Measurements from ENCODE around the gene RPS4Y1. TPM values are rescaled to one million over a fixed set of nuclear protein-coding genes. Genes with fewer than 3 reads are reported as not detected.

RPS4Y1 gene
- polyA plus RNA-seq, 1 donor (not counting 4 experiments of a cell fraction or from before 2014, with no cell fraction given) = not detected

DNA sequence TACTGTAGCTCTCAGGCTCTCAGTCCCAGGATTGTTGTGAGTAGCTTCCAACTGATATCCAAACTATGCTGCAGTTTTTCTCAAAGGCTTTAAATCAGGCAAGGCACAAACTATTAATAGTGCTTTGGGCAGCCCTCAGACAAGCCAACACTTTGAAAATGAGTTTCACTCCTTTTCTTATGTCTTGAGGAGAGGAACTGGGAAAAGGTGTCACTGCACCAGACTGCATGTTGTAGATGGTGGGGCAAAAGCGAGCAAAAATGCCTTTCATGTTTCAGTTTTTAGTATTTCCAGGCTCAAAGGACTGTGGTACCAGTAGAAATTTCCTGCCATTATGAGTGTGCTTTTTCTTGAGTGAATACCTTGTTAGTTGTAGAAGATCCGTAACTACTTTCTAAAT lies 54.6 kb downstream of the RPS4Y1 start:
- H3K9me1 ChIP-seq (ENCODE audit: control insufficient read depth, extremely low read depth, insufficient read depth, low read length) = no peaks in the 10 kb centered on the region
- H3K36me3 ChIP-seq (ENCODE audit: control insufficient read depth in 2 of 2, extremely low read depth in 1 of 2, insufficient read depth in 2 of 2, low read length in 2 of 2) = no peaks in the 10 kb centered on the region
- no peak overlapping the region for H3K4me3 ChIP-seq (ENCODE audit: control insufficient read depth in 2 of 3, extremely low read depth in 1 of 3, insufficient read depth in 2 of 3, low read depth in 1 of 3, low read length in 3 of 3)
- H3K9me3 ChIP-seq (ENCODE audit: control insufficient read depth, low read depth, low read length) = no peaks in the 10 kb centered on the region
- FAIRE-seq = no peak
- no peak overlapping the region for H3K4me2 ChIP-seq (ENCODE audit: control insufficient read depth, extremely low read depth, insufficient read depth, low read depth, low read length)
- H2AFZ ChIP-seq (ENCODE audit: control insufficient read depth, low read length) = no peak overlapping the region
- no peak overlapping the region for H3K9ac ChIP-seq (ENCODE audit: control insufficient read depth, extremely low read depth, insufficient read depth, low read length)
- H3K4me1 ChIP-seq (ENCODE audit: control insufficient read depth, extremely low read depth, insufficient read depth, low read length) = no peaks in the 10 kb centered on the region
- DNase-seq (ENCODE audit: low read depth, low spot score) = no peak
- no peaks in the 10 kb centered on the region for H4K20me1 ChIP-seq (ENCODE audit: control insufficient read depth, extremely low read depth, insufficient read depth, low read length)
- dilution Hi-C loops (cut with MboI; ENCODE audit: extremely low pct_ligation_motif_present, low sequenced_read_pairs) = no loop called here
- TF ChIP-seq EZH2 (IDR thresholded peaks at IDR 0.05; ENCODE audit: low read length) = no peak
- no peak for TF ChIP-seq CTCF (optimal IDR thresholded peaks at IDR 0.05 in 1 of 3, IDR thresholded peaks at IDR 0.05 in 1 of 3, conservative IDR thresholded peaks at IDR 0.05 in 1 of 3; ENCODE audit: extremely low read depth in 1 of 3, insufficient read depth in 2 of 3, low read length in 3 of 3)
- H3K79me2 ChIP-seq (ENCODE audit: control insufficient read depth, insufficient read depth, low read length) = no peaks in the 10 kb centered on the region
- no peaks in the 10 kb centered on the region for H3K27me3 ChIP-seq (ENCODE audit: control insufficient read depth, extremely low read depth, insufficient read depth, low read length)
- H3K27ac ChIP-seq (ENCODE audit: control insufficient read depth, insufficient read depth, low read length) = no peak overlapping the region

GRCh38 chrY:2907356-2907755 lies 66.0 kb downstream of the RPS4Y1 start:
- dilution Hi-C loops (cut with MboI; ENCODE audit: extremely low pct_ligation_motif_present, low sequenced_read_pairs) = no loop called here
- DNase-seq (ENCODE audit: low read depth, low spot score) (no peak), FAIRE-seq (no peak)
- Histone ChIP-seq H3K4me3 (ENCODE audit: control insufficient read depth in 2 of 3, extremely low read depth in 1 of 3, insufficient read depth in 2 of 3, low read depth in 1 of 3, low read length in 3 of 3) (no peak overlapping the region), H3K9me1 (ENCODE audit: control insufficient read depth, extremely low read depth, insufficient read depth, low read length) (no peaks in the 10 kb centered on the region), H3K36me3 (ENCODE audit: control insufficient read depth in 2 of 2, extremely low read depth in 1 of 2, insufficient read depth in 2 of 2, low read length in 2 of 2) (no peaks in the 10 kb centered on the region), H3K4me1 (ENCODE audit: control insufficient read depth, extremely low read depth, insufficient read depth, low read length) (no peaks in the 10 kb centered on the region), H3K27me3 (ENCODE audit: control insufficient read depth, extremely low read depth, insufficient read depth, low read length) (no peaks in the 10 kb centered on the region), H3K9ac (ENCODE audit: control insufficient read depth, extremely low read depth, insufficient read depth, low read length) (no peak overlapping the region), H4K20me1 (ENCODE audit: control insufficient read depth, extremely low read depth, insufficient read depth, low read length) (no peaks in the 10 kb centered on the region), H3K79me2 (ENCODE audit: control insufficient read depth, insufficient read depth, low read length) (no peaks in the 10 kb centered on the region), H3K4me2 (ENCODE audit: control insufficient read depth, extremely low read depth, insufficient read depth, low read depth, low read length) (no peak overlapping the region), H3K9me3 (ENCODE audit: control insufficient read depth, low read depth, low read length) (no peaks in the 10 kb centered on the region), H2AFZ (ENCODE audit: control insufficient read depth, low read length) (no peak overlapping the region), H3K27ac (ENCODE audit: control insufficient read depth, insufficient read depth, low read length) (no peak overlapping the region)
- no peak for TF ChIP-seq CTCF (optimal IDR thresholded peaks at IDR 0.05 in 1 of 3, IDR thresholded peaks at IDR 0.05 in 1 of 3, conservative IDR thresholded peaks at IDR 0.05 in 1 of 3; ENCODE audit: extremely low read depth in 1 of 3, insufficient read depth in 2 of 3, low read length in 3 of 3)
- TF ChIP-seq EZH2 (IDR thresholded peaks at IDR 0.05; ENCODE audit: low read length) = no peak
